Hepatocyte (in vitro differentiated cells): Measurements from ENCODE around the gene KNDC1.

Experiments used
- EZH2 ChIP-seq: fragments of 200-600 bp; sonication (generic); IDR thresholded peaks from 2 replicates; pipeline ENCODE4 v1.6.1; 2016; ENCODE audit warnings: antibody characterized with exemption, mild to moderate bottlenecking, borderline replicate concordance
- EZH2phosphoT487 ChIP-seq: fragments of 200-600 bp; sonication (generic); IDR thresholded peaks from one replicate; pipeline ENCODE4 v1.6.1; 2018; ENCODE audit warnings: antibody characterized with exemption, mild to moderate bottlenecking, low read depth, moderate library complexity; ENCODE audit not compliant: unreplicated experiment, severe bottlenecking
- TF ChIP-seq, protein P1 (sequence below): fragments of 200-600 bp; sonication (generic); IDR thresholded peaks from 2 replicates; pipeline ENCODE4 v1.5.1; 2016; ENCODE audit warnings: antibody characterized with exemption, mild to moderate bottlenecking; ENCODE audit not compliant: poor library complexity

- TF ChIP-seq, protein P1, sequence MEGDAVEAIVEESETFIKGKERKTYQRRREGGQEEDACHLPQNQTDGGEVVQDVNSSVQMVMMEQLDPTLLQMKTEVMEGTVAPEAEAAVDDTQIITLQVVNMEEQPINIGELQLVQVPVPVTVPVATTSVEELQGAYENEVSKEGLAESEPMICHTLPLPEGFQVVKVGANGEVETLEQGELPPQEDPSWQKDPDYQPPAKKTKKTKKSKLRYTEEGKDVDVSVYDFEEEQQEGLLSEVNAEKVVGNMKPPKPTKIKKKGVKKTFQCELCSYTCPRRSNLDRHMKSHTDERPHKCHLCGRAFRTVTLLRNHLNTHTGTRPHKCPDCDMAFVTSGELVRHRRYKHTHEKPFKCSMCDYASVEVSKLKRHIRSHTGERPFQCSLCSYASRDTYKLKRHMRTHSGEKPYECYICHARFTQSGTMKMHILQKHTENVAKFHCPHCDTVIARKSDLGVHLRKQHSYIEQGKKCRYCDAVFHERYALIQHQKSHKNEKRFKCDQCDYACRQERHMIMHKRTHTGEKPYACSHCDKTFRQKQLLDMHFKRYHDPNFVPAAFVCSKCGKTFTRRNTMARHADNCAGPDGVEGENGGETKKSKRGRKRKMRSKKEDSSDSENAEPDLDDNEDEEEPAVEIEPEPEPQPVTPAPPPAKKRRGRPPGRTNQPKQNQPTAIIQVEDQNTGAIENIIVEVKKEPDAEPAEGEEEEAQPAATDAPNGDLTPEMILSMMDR = no peak
- TF ChIP-seq EZH2 (no peak), EZH2phosphoT487 (no peak)
These were observed 65.7 kb downstream of the KNDC1 start for GRCh38 chr10:133225707-133226191.
